ENCODE results near the gene SLC25A23. TPM values are rescaled to one million over a fixed set of nuclear protein-coding genes. Genes with fewer than 3 reads are reported as not detected.

SLC25A23 gene
- total RNA-seq, 1 experiment from 2014 or later = 73.5 TPM

GRCh38 chr19:6453951-6454565 is 5.5 kb downstream of the SLC25A23 start:
- Mint-ChIP-seq H3K4me1 (ENCODE audit: low read depth, unreplicated experiment) (peaks cover 7% of the 10 kb centered on the region), H3K4me3 (ENCODE audit: unreplicated experiment) (no peak overlapping the region), H3K27me3 (ENCODE audit: insufficient read depth, unreplicated experiment) (no peaks in the 10 kb centered on the region), H3K9me3 (ENCODE audit: unreplicated experiment) (no peaks in the 10 kb centered on the region), H3K36me3 (ENCODE audit: insufficient read depth, unreplicated experiment) (peaks cover 60% of the 10 kb centered on the region), H3K27ac (ENCODE audit: unreplicated experiment) (no peak overlapping the region)
- CTCF ChIA-PET = no interaction called here
- POLR2A ChIA-PET = no interaction called here
- no peak for DNase-seq
- no TSS peak for BruUV-seq (replicated peaks)
- Histone ChIP-seq H3K4me1 (no peaks in the 10 kb centered on the region), H3K9me3 (peaks cover 5% of the 10 kb centered on the region), H3K36me3 (ENCODE audit: control insufficient read depth, insufficient read depth, low read length) (peaks cover 9% of the 10 kb centered on the region), H3K4me3 (ENCODE audit: low read depth, low read length) (no peak overlapping the region), H3K27me3 (replicated peaks; ENCODE audit: control insufficient read depth, insufficient read depth, low read length) (no peaks in the 10 kb centered on the region)
- intact Hi-C loops (cut with micrococcal nuclease; ENCODE audit: unreplicated experiment) = no loop called here
- TF ChIP-seq, protein P1, sequence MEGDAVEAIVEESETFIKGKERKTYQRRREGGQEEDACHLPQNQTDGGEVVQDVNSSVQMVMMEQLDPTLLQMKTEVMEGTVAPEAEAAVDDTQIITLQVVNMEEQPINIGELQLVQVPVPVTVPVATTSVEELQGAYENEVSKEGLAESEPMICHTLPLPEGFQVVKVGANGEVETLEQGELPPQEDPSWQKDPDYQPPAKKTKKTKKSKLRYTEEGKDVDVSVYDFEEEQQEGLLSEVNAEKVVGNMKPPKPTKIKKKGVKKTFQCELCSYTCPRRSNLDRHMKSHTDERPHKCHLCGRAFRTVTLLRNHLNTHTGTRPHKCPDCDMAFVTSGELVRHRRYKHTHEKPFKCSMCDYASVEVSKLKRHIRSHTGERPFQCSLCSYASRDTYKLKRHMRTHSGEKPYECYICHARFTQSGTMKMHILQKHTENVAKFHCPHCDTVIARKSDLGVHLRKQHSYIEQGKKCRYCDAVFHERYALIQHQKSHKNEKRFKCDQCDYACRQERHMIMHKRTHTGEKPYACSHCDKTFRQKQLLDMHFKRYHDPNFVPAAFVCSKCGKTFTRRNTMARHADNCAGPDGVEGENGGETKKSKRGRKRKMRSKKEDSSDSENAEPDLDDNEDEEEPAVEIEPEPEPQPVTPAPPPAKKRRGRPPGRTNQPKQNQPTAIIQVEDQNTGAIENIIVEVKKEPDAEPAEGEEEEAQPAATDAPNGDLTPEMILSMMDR (IDR thresholded peaks at IDR 0.05; ENCODE audit: insufficient read depth in 1 of 2, low read depth in 1 of 2, low read length in 1 of 2, severe bottlenecking in 1 of 2, unreplicated experiment in 1 of 2) = no peak

GRCh38 chr19:6452899-6453298 is 6.7 kb downstream of the SLC25A23 start:
- no peak overlapping the region for H3K4me3 ChIP-seq (ENCODE audit: low read depth, low read length)
- intact Hi-C loops (cut with micrococcal nuclease; ENCODE audit: unreplicated experiment) = no loop called here
- POLR2A ChIA-PET = interaction anchor here (0.8 kb wide), 1 partner anchor 23 kb away, joined by 3 read pairs; no protein-coding TSS in a partner anchor
- H3K27me3 Mint-ChIP-seq (ENCODE audit: insufficient read depth, unreplicated experiment) = no peaks in the 10 kb centered on the region
- H3K36me3 ChIP-seq (ENCODE audit: control insufficient read depth, insufficient read depth, low read length) = peaks cover 9% of the 10 kb centered on the region
- H3K9me3 ChIP-seq = peaks cover 5% of the 10 kb centered on the region
- no peaks in the 10 kb centered on the region for H3K9me3 Mint-ChIP-seq (ENCODE audit: unreplicated experiment)
- H3K27ac Mint-ChIP-seq (ENCODE audit: unreplicated experiment) = no peak overlapping the region
- H3K27me3 ChIP-seq (replicated peaks; ENCODE audit: control insufficient read depth, insufficient read depth, low read length) = no peaks in the 10 kb centered on the region
- no TSS peak for BruUV-seq (replicated peaks)
- H3K4me1 Mint-ChIP-seq (ENCODE audit: low read depth, unreplicated experiment) = no peaks in the 10 kb centered on the region
- DNase-seq = no peak
- CTCF ChIA-PET = no interaction called here
- H3K36me3 Mint-ChIP-seq (ENCODE audit: insufficient read depth, unreplicated experiment) = peaks cover 60% of the 10 kb centered on the region
- no peak overlapping the region for H3K4me3 Mint-ChIP-seq (ENCODE audit: unreplicated experiment)
- TF ChIP-seq, protein P1 (IDR thresholded peaks at IDR 0.05; ENCODE audit: insufficient read depth in 1 of 2, low read depth in 1 of 2, low read length in 1 of 2, severe bottlenecking in 1 of 2, unreplicated experiment in 1 of 2) = no peak
- H3K4me1 ChIP-seq = no peaks in the 10 kb centered on the region

- intact Hi-C loops (cut with micrococcal nuclease; ENCODE audit: unreplicated experiment) = no loop called here
- peaks cover 60% of the 10 kb centered on the region for H3K36me3 Mint-ChIP-seq (ENCODE audit: insufficient read depth, unreplicated experiment)
- no peak for DNase-seq
- CTCF ChIA-PET = no interaction called here
- no peak overlapping the region for H3K27ac Mint-ChIP-seq (ENCODE audit: unreplicated experiment)
- H3K36me3 ChIP-seq (ENCODE audit: control insufficient read depth, insufficient read depth, low read length) = peaks cover 8% of the 10 kb centered on the region
- no peaks in the 10 kb centered on the region for H3K27me3 ChIP-seq (replicated peaks; ENCODE audit: control insufficient read depth, insufficient read depth, low read length)
- POLR2A ChIA-PET = no interaction called here
- H3K4me3 ChIP-seq (ENCODE audit: low read depth, low read length) = no peak overlapping the region
- H3K27me3 Mint-ChIP-seq (ENCODE audit: insufficient read depth, unreplicated experiment) = no peaks in the 10 kb centered on the region
- no peaks in the 10 kb centered on the region for H3K4me1 Mint-ChIP-seq (ENCODE audit: low read depth, unreplicated experiment)
- peaks cover 5% of the 10 kb centered on the region for H3K9me3 ChIP-seq
- H3K4me1 ChIP-seq = no peaks in the 10 kb centered on the region
- no peaks in the 10 kb centered on the region for H3K9me3 Mint-ChIP-seq (ENCODE audit: unreplicated experiment)
- no TSS peak for BruUV-seq (replicated peaks)
- TF ChIP-seq, protein P1 (IDR thresholded peaks at IDR 0.05; ENCODE audit: insufficient read depth in 1 of 2, low read depth in 1 of 2, low read length in 1 of 2, severe bottlenecking in 1 of 2, unreplicated experiment in 1 of 2) = no peak
- H3K4me3 Mint-ChIP-seq (ENCODE audit: unreplicated experiment) = no peak overlapping the region
Measured at GRCh38 chr19:6452223-6452614, 7.4 kb downstream of the SLC25A23 start.

Measured in Caco-2 (cell line).